Fibroblast of lung (primary cell): Measurements from ENCODE around the gene FRMD4A.

Source experiments
- CTCF ChIP-seq, 2 donors: IDR thresholded peaks in 1 of 2; conservative IDR thresholded peaks in 1 of 2; 1 replicate in 1 of 2; 2 replicates in 1 of 2; pipeline ENCODE4 v1.5.1; 2011 to 2012; ENCODE audit warnings: low read length in 2 of 2, control low read depth in 1 of 2, inconsistent platforms in 1 of 2, low read depth in 1 of 2, mild to moderate bottlenecking in 1 of 2
- EZH2 ChIP-seq: IDR thresholded peaks from 2 replicates; pipeline ENCODE4 v1.5.1; 2012; ENCODE audit warnings: low read length, control low read depth, mild to moderate bottlenecking; ENCODE audit errors: missing control alignments

- TF ChIP-seq CTCF (conservative IDR thresholded peaks at IDR 0.05 in 1 of 2, IDR thresholded peaks at IDR 0.05 in 1 of 2; ENCODE audit: low read depth in 1 of 2, low read length in 2 of 2) (peak in 1 of 2 donors; percentile 7), EZH2 (no peak)
These were observed 339.4 kb downstream of the FRMD4A start for GRCh38 chr10:13991353-13991752.
